Activated naive CD8-positive, alpha-beta T cell treated with anti-CD3 and anti-CD28 coated beads, Interleukin-2, amount 10 ng/mL, durations not matched to agents 7 days and 5 days (primary cell): Measurements from ENCODE around the gene LYRM2. TPM values are rescaled to one million over a fixed set of nuclear protein-coding genes. Genes with fewer than 3 reads are reported as not detected.
"Not testable (repeated sequence)": the region's sequence is repeated elsewhere in the genome, so short reads cannot be mapped to it uniquely, and the experiment has no call there.

Source experiments
- ATAC-seq: fragments of 150-1000 bp; cut with Tn5 transposase; one replicate; pipeline ENCODE4 v1.10.0; 2021; ENCODE audit warnings: low read depth, moderate library complexity
- POLR2A ChIA-PET: fragments of 350-600 bp; sonication (Branson Sonifier 250); formaldehyde crosslinking; loops from one replicate; lab custom pipeline; 2021; ENCODE audit warnings: antibody characterized with exemption; lab: Charles Lee
- DNase-seq: peaks from one replicate; pipeline ENCODE4 v3.0.0; 2021
- H3K27ac Mint-ChIP-seq: one replicate; pipeline ENCODE4 v1.8.0; 2022; ENCODE audit warnings: mild to moderate bottlenecking, mixed read lengths
- H3K27me3 Mint-ChIP-seq: one replicate; pipeline ENCODE4 v1.8.0; 2022; ENCODE audit warnings: mild to moderate bottlenecking, moderate library complexity, mixed read lengths
- H3K36me3 Mint-ChIP-seq: one replicate; pipeline ENCODE4 v1.8.0; 2021; ENCODE audit warnings: mild to moderate bottlenecking, mixed read lengths
- H3K4me1 Mint-ChIP-seq: one replicate; pipeline ENCODE4 v1.8.0; 2021; ENCODE audit warnings: mixed read lengths
- H3K4me3 Mint-ChIP-seq: one replicate; pipeline ENCODE4 v1.8.0; 2022; ENCODE audit warnings: mild to moderate bottlenecking, moderate library complexity, mixed read lengths
- H3K9me3 Mint-ChIP-seq: one replicate; pipeline ENCODE4 v1.8.0; 2021; ENCODE audit warnings: mixed read lengths
- total RNA-seq, 2 experiments: library from RNA; stranded (reverse); gene quantifications; one replicate each; pipeline ENCODE4 v1.2.3, GENCODE V29; 2021

LYRM2 gene
- total RNA-seq, 2 experiments from 2014 or later = 32.0 to 36.8 TPM

DNA sequence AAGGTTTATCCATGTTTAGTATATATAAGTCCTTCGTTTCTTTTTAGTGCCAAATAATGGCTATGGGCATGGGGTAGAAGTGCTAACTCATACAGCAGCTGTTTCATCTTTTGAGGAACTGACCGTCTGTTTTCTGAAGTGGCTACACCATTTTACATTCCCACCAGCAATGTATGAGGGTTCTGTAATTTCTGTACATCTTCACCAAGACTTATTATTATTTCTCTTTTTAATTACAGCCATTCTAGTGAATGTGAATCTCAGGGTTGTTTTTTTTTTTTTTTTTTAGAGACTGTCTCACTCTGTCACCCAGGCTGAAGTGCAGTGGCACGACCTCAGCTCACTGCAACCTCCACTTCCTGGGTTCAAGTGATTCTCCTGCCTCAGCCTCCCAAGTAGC, 2.1 kb downstream of the LYRM2 start:
- H3K4me3 Mint-ChIP-seq = not testable (repeated sequence)
- POLR2A ChIA-PET = interaction anchor here (0.7 kb wide), 1 partner anchor 210 kb away, joined by 3 read pairs; no protein-coding TSS in a partner anchor

DNA sequence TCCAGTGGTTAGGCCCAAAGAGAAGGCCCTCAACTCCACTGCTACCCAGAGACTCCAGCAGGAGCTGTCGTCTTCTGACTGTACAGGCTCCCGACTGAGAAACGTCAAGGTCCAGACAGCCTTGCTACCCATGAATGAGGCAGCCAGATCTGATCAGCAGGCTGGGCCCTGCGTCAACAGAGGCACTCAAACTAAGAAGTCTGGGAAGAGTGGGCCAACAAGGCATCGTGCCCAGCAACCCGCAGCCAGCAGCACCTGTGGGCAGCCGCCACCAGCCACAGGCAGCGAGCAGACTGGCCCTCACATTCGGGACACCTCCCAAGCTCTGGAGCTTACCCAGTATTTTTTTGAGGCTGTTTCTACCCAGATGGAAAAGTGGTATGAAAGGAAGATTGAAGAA, 8.1 kb downstream of the LYRM2 start:
- Mint-ChIP-seq H3K27me3 (no peaks in the 10 kb centered on the region), H3K9me3 (no peaks in the 10 kb centered on the region), H3K27ac (no peak overlapping the region), H3K4me1 (peaks cover 3% of the 10 kb centered on the region), H3K4me3 (no peak overlapping the region), H3K36me3 (peaks cover 33% of the 10 kb centered on the region)
- POLR2A ChIA-PET = interaction anchor here (1.1 kb wide), 1 partner anchor 9 kb away, joined by 3 read pairs; no protein-coding TSS in a partner anchor
- no peak for DNase-seq
- ATAC-seq = no peak

More for the DNA sequence above, 2.1 kb downstream of the LYRM2 start:
- not testable (repeated sequence) for ATAC-seq, H3K9me3 Mint-ChIP-seq, H3K27me3 Mint-ChIP-seq, DNase-seq, H3K27ac Mint-ChIP-seq
- H3K36me3 Mint-ChIP-seq = peaks cover 31% of the 10 kb centered on the region
- H3K4me1 Mint-ChIP-seq = peaks cover 24% of the 10 kb centered on the region

DNA sequence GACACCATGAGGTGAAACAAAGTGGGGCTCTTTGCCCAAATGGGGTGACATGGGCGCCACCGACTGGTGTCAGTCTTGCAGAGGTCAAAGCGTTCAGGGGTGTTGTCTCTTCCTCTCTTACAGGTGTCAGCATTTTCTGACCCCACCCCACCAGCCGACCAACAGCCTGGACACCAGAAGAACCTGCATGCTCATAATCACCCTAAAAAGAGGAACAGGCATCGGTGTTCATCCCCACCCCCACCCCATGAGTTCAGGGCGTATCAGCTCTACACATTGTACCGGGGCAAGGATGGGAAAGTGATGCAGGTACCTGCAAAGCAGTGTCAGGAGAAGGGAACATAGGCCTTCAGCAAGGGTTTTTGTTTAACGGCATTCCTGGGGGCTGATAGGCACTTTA, 14.8 kb downstream of the LYRM2 start:
- Mint-ChIP-seq H3K4me1 (no peaks in the 10 kb centered on the region), H3K4me3 (no peak overlapping the region), H3K9me3 (no peaks in the 10 kb centered on the region), H3K27me3 (no peaks in the 10 kb centered on the region), H3K27ac (no peak overlapping the region), H3K36me3 (peaks cover 14% of the 10 kb centered on the region)
- DNase-seq (no peak), ATAC-seq (no peak)
- POLR2A ChIA-PET = interaction anchor here (0.6 kb wide), 1 partner anchor 243 kb away, joined by 3 read pairs; no protein-coding TSS in a partner anchor

DNA sequence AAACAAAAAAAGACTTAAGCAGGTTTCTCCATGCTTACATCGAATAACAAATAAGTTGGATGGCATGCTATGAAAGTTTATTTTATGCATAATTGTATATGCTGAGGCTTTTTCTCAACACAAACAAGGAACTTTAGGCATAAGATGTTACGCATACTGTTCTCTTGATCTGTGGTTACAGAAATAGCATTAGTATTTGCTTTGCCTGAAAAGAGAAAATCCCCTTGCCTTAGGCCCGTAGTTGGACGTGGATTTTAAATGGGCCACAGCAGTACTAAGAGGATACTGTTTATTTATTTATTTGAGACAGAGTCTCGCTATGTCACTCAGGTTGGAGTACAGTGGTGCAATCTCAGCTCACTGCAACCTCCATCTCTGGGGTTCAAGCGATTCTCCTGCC, 19.0 kb downstream of the LYRM2 start:
- POLR2A ChIA-PET = no interaction called here
- H3K4me1 Mint-ChIP-seq = peaks cover 2% of the 10 kb centered on the region

DNA sequence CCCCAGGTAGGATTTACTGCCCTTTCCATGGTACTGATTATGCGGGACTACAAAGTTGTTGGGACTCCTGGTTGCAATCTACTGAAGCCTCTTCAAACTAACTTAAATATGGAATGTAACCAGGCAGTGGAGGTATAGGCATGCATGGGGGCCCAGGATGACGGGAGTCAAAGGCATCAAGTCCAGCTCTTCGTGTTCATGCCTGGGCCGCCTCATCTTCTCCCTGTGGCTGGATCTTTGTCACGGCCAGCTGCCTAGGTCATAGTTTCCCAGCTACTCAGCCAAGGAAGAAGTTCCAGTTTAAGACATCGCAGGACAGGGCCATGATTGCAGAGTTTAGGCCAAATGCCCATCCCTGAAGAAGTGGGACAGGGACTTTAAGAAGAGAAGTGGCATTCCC, 20.5 kb downstream of the LYRM2 start:
- Mint-ChIP-seq H3K27ac (no peak overlapping the region), H3K9me3 (no peaks in the 10 kb centered on the region), H3K36me3 (no peaks in the 10 kb centered on the region), H3K27me3 (no peaks in the 10 kb centered on the region), H3K4me1 (peaks cover 2% of the 10 kb centered on the region), H3K4me3 (no peak overlapping the region)
- POLR2A ChIA-PET = no interaction called here
- ATAC-seq (no peak), DNase-seq (no peak)

More for the DNA sequence above, 19.0 kb downstream of the LYRM2 start:
- H3K4me3 Mint-ChIP-seq = no peak overlapping the region
- H3K9me3 Mint-ChIP-seq = no peaks in the 10 kb centered on the region
- no peaks in the 10 kb centered on the region for H3K27me3 Mint-ChIP-seq
- ATAC-seq (no peak), DNase-seq (no peak)
- H3K36me3 Mint-ChIP-seq = no peaks in the 10 kb centered on the region
- no peak overlapping the region for H3K27ac Mint-ChIP-seq

DNA sequence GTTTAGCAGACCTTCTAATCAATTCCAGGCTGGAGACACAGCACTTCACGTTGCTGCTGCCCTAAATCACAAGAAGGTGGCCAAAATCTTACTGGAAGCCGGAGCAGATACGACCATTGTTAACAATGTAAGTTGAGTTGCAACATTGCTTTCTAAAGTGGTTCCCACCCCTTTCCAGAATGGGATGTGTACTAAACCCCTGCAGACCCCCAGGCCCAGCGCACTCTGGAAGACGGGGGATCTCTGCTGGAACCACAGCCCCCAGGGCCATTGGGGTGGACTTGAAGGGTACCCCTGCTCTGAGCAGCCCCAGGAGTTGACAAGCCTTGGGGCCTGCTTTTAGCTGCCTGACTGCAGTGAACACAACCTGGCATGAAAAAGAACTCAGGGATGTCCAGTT, 22.0 kb downstream of the LYRM2 start:
- Mint-ChIP-seq H3K9me3 (no peaks in the 10 kb centered on the region), H3K36me3 (no peaks in the 10 kb centered on the region), H3K4me1 (peaks cover 9% of the 10 kb centered on the region), H3K4me3 (no peak overlapping the region), H3K27ac (no peak overlapping the region), H3K27me3 (no peaks in the 10 kb centered on the region)
- POLR2A ChIA-PET = interaction anchor here (1.3 kb wide), 1 partner anchor 22 kb away, joined by 3 read pairs; the partner anchor contains the start of gene LYRM2
- DNase-seq = no peak
- ATAC-seq = no peak

DNA sequence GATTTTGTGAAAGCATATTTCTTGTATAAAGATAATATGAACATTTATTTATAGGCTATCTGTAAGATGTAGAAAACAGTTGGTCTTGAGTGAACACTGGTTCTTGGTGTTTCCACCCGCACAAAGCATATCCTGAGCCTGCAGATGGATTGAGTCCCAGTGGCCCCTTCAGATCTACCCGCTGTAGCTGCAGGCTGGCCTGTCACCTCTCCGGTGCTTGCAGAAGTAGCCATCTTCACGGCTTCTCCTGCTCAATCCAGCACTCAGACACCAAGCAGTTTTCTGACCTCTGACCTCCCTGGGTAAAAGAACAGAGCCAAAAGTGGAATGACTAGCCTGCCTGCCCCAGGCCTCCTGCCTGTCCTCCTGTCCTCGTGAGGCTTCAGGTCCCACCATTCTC, 22.7 kb downstream of the LYRM2 start:
- Mint-ChIP-seq H3K4me1 (peaks cover 13% of the 10 kb centered on the region), H3K9me3 (no peaks in the 10 kb centered on the region), H3K27ac (no peak overlapping the region), H3K36me3 (no peaks in the 10 kb centered on the region), H3K27me3 (no peaks in the 10 kb centered on the region), H3K4me3 (no peak overlapping the region)
- DNase-seq = no peak
- POLR2A ChIA-PET = interaction anchor here (1.3 kb wide), 1 partner anchor 22 kb away, joined by 3 read pairs; the partner anchor contains the start of gene LYRM2
- no peak for ATAC-seq

DNA sequence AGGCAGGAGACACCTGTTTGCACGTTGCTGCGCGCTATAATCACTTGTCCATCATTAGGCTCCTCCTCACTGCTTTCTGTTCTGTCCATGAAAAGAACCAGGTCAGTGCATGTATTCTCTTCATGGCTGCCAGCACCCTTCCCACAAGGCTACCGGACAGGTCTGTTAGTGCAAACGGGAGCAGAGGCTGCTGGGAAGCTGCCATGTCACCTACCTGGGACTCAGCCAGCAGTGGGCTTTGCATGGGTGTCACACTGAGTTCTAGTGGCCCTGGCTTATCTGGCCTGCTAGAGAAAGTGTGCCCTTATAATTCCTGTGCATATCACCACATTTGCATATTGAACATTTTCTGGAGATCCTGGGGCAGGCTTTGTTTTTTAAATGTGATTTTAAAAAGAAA, 24.8 kb downstream of the LYRM2 start:
- H3K4me1 Mint-ChIP-seq = peaks cover 21% of the 10 kb centered on the region
- POLR2A ChIA-PET = no interaction called here
- no peaks in the 10 kb centered on the region for H3K9me3 Mint-ChIP-seq
- no peaks in the 10 kb centered on the region for H3K27me3 Mint-ChIP-seq
- H3K4me3 Mint-ChIP-seq = no peak overlapping the region
- peak overlapping the region; percentile 16 for H3K27ac Mint-ChIP-seq
- no peak for DNase-seq
- peaks cover 2% of the 10 kb centered on the region for H3K36me3 Mint-ChIP-seq
- ATAC-seq = no peak

DNA sequence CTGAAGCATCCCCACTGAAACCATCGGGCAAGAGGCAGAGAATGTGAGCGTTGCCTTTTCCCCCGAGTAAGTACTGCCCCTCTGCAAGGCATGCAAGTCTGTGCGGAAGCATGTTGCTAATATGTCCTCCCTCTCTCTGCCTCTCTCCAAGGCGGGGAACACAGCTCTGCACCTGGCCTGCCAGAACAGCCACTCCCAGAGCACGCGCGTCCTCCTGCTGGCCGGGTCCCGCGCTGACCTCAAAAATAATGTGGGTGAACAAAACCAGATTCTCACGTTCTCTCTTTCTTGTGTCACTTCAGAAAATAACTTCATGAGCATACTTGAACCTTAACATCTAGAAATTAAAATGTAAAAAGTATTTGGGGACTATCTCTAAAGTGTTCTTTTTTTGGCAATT, 26.4 kb downstream of the LYRM2 start:
- DNase-seq (no peak), ATAC-seq (no peak)
- Mint-ChIP-seq H3K27ac (no peak overlapping the region), H3K27me3 (no peaks in the 10 kb centered on the region), H3K4me1 (peaks cover 21% of the 10 kb centered on the region), H3K36me3 (peaks cover 2% of the 10 kb centered on the region), H3K4me3 (no peak overlapping the region), H3K9me3 (no peaks in the 10 kb centered on the region)
- POLR2A ChIA-PET = no interaction called here

DNA sequence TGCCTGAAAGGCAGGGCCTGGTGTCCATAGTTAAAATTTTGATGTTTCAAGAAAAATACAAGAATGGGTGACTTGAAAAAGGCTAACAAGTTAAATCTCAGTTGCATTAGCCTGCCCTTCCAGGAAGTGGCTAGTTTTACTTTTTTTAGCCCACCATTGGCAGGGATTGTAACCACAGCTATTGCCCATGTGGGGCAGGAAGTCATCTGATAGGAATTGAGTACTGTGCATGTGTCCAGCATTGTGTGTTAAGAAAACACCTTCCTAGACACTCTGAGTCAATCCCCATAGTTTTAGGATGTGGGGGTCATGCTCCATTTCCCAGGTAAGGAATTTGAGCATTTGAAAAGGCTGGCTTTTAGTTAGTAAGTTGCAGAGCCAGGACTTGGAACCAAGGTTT, 26.9 kb downstream of the LYRM2 start:
- H3K27ac Mint-ChIP-seq = peak overlapping the region; percentile 24
- peak; percentile 43 for ATAC-seq
- H3K4me3 Mint-ChIP-seq = peak overlapping the region; percentile 10
- no peaks in the 10 kb centered on the region for H3K27me3 Mint-ChIP-seq
- POLR2A ChIA-PET = no interaction called here
- H3K9me3 Mint-ChIP-seq = no peaks in the 10 kb centered on the region
- DNase-seq = no peak
- peaks cover 2% of the 10 kb centered on the region for H3K36me3 Mint-ChIP-seq
- peaks cover 19% of the 10 kb centered on the region for H3K4me1 Mint-ChIP-seq

DNA sequence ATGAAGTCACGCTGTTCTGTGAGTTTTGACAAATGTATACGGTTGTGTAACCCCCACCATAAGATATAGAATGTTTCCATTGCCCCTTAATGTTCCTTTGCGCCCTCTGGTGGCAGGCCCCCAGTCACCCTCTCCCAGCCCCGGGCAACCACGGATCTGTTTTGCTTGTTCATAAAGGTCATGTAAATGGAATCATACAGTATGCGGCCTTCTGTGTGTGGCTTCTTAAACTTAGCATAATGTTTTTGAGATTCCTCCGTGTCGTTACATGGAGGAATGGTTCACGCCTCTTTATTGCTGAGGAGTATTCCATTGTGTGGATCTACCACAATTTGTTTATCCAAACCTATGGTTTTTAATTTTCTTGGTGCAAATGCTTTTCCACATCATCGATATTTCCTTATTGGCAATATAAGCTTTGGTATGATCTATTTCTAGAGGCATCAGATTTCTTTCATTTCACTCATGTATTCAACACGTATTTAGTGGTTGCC, 28.4 kb downstream of the LYRM2 start:
- DNase-seq (peak; percentile 78), ATAC-seq (peak; percentile 85)
- Mint-ChIP-seq H3K4me1 (peaks cover 19% of the 10 kb centered on the region), H3K4me3 (no peak overlapping the region), H3K36me3 (peaks cover 2% of the 10 kb centered on the region), H3K27ac (no peak overlapping the region), H3K27me3 (no peaks in the 10 kb centered on the region), H3K9me3 (no peaks in the 10 kb centered on the region)
- POLR2A ChIA-PET = no interaction called here

DNA sequence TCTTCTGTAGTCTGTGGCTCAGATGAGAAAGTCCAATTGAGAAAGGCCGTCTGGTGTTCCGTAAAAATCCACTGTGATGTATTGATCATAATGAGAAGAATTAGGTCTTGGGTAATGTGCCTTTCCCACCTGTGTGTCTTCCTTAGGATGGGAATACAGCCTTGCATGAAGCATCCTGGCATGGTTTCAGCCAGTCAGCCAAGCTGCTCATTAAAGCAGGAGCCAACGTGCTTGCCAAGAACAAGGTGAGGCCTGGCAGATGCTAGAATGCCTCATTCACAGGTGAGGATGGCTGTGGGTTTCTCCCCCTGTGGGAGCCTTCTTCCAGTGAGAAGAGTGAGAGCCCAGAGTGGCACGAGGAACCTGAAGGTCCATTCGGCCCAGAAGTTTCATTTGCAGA, 32.7 kb downstream of the LYRM2 start:
- Mint-ChIP-seq H3K4me3 (no peak overlapping the region), H3K9me3 (no peaks in the 10 kb centered on the region), H3K27ac (no peak overlapping the region), H3K4me1 (peaks cover 11% of the 10 kb centered on the region), H3K27me3 (no peaks in the 10 kb centered on the region), H3K36me3 (peaks cover 2% of the 10 kb centered on the region)
- DNase-seq = no peak
- POLR2A ChIA-PET = no interaction called here
- no peak for ATAC-seq

DNA sequence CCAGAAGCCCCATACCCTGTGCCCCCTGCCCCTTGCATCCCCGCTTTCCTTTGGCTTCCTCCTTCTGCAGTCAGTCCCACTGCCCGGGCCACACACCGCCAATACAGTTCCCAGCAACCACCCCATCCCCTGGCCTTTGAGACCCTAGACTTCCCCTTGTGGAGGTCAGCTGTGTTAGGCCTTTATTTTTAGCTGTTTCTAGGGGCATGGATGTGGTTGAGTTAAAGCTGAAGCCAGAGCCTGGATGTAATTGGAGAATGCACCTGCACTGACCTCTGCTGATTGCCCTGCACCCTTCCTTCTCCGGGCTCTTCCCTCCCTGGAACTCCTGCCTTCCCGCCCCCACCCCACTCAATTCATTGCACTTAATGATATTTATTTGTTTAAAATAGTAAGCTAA, 33.9 kb downstream of the LYRM2 start:
- H3K9me3 Mint-ChIP-seq = no peaks in the 10 kb centered on the region
- H3K27ac Mint-ChIP-seq = no peak overlapping the region

DNA sequence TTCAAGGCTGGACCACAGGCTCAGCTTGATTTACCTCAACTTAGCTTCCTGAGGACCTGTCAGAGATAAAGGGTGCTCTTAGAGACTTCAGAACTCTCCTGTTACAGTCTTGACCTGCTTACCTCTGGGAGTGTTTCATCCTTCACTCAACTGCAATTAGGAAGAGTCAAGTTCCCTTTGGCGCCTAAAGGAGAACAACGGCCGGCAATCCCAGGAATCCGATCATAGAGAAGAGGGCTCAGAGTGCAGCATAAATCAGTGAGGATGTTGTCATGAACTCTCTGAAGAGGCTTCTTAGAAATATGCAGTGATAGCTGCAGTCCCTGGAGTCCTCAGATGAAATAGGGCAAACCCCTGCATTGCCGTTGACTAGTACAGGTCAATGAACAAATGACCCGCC, 36.4 kb downstream of the LYRM2 start:
- H3K4me1 Mint-ChIP-seq = peaks cover 26% of the 10 kb centered on the region

More for the DNA sequence above, 33.9 kb downstream of the LYRM2 start:
- H3K36me3 Mint-ChIP-seq = no peaks in the 10 kb centered on the region
- H3K4me1 Mint-ChIP-seq = peaks cover 6% of the 10 kb centered on the region
- ATAC-seq = no peak
- DNase-seq = no peak
- no peaks in the 10 kb centered on the region for H3K27me3 Mint-ChIP-seq
- H3K4me3 Mint-ChIP-seq = no peak overlapping the region
- POLR2A ChIA-PET = interaction anchor here (0.6 kb wide), 1 partner anchor 165 kb away, joined by 3 read pairs; no protein-coding TSS in a partner anchor

More for the DNA sequence above, 36.4 kb downstream of the LYRM2 start:
- no peaks in the 10 kb centered on the region for H3K27me3 Mint-ChIP-seq
- H3K27ac Mint-ChIP-seq = no peak overlapping the region
- ATAC-seq (no peak), DNase-seq (no peak)
- POLR2A ChIA-PET = no interaction called here
- H3K9me3 Mint-ChIP-seq = peaks cover 2% of the 10 kb centered on the region
- H3K36me3 Mint-ChIP-seq = peaks cover 7% of the 10 kb centered on the region
- H3K4me3 Mint-ChIP-seq = no peak overlapping the region
